ENCODE data around the gene P3H3.

Gene P3H3

DNA sequence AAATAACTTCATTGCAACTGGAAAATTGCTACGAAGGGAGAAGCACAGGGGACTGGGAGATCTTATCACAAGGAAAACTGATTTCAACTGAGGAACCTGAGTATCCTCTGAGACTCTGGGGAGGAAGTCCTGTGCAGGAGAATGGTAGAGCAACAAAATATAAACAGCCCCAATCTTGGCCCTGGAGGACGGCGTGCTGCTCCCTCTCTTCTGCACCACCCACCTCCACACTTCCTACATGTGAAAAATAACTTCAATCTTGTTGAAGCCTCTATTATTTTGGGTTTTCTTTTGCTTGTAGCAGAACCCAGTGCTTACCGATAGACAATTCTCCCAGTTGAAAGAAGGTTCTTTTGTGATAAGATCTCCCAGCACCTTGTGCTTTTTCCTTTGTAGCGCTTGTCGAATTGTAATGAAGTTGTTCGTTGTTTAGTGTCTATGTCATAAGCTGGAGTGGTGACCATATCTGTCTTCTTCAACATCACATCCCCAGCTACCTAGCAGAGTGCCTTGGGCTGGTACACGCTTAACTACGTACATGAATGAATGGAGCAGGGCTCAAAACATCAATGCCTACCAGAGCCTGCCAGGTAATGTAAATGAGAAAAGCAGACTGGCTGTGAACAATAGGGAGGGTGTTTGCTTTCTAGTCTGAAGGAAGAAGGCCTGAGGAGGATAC lies 41.7 kb upstream of the P3H3 start:
- no peaks in the 10 kb centered on the region for H3K27me3 ChIP-seq (ENCODE audit: insufficient read depth, low read depth, severe bottlenecking)
- TF ChIP-seq CTCF (IDR thresholded peaks at IDR 0.05; ENCODE audit: low read depth, low read length), result no peak
- no peaks in the 10 kb centered on the region for H3K9me3 ChIP-seq (ENCODE audit: severe bottlenecking)
- no peaks in the 10 kb centered on the region for H3K36me3 ChIP-seq
- no peak overlapping the region for H3K4me3 ChIP-seq (ENCODE audit: low read depth, low read length)
- H3K27ac ChIP-seq, result no peak overlapping the region
- DNase-seq, result no peak

GRCh38 chr12:6787309-6787708 lies 40.9 kb upstream of the P3H3 start:
- no peak overlapping the region for H3K4me3 ChIP-seq (ENCODE audit: low read depth, low read length)

DNA sequence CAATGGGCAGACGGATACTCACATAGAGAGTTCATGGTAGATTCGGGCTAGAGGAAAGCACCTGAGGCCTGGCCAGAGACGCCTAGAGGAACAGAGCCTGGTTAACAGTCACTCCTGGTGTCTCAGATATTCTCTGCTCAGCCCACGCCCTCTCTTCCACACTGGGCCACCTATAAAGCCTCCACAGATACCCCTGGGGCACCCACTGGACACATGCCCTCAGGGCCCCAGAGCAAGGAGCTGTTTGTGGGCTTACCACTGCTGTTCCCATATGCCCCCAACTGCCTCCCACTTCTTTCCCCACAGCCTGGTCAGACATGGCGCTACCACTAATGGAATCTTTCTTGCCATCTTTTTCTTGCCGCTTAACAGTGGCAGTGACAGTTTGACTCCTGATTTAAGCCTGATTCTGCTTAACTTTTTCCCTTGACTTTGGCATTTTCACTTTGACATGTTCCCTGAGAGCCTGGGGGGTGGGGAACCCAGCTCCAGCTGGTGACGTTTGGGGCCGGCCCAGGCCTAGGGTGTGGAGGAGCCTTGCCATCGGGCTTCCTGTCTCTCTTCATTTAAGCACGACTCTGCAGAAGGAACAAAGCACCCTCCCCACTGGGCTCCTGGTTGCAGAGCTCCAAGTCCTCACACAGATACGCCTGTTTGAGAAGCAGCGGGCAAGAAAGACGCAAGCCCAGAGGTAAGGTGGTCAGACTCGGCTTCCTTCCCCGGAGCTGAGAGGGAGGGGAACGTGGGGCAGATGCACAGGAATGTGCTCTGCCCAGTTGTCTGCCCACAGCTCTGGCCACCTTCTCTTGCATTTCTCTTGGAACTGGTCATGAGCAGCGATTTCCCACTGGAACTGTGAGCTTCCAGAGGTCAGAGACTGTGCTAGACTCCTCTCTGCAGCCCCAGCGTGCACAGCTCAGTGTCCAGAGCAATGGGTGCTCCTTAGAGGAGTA lies 39.0 kb upstream of the P3H3 start, which contains the start of gene CD4:
CD4 (plus strand) TSS at position 557 of the 953 bp plus-strand sequence. CDS start 10,611 bp downstream, outside the sequence.
- H3K27ac ChIP-seq, result no peak within 1 kb of the TSS
- no peaks in the 10 kb centered on the region for H3K36me3 ChIP-seq
- H3K27me3 ChIP-seq (ENCODE audit: insufficient read depth, low read depth, severe bottlenecking), result no peaks in the 10 kb centered on the region
- no peaks in the 10 kb centered on the region for H3K9me3 ChIP-seq (ENCODE audit: severe bottlenecking)
- no peak within 1 kb of the TSS for H3K4me3 ChIP-seq (ENCODE audit: low read depth, low read length)
- DNase-seq, result no peak
- no peak for TF ChIP-seq CTCF (IDR thresholded peaks at IDR 0.05; ENCODE audit: low read depth, low read length)

More at GRCh38 chr12:6787309-6787708, 40.9 kb upstream of the P3H3 start:
- H3K27ac ChIP-seq, result no peak overlapping the region
- no peak for DNase-seq
- no peaks in the 10 kb centered on the region for H3K9me3 ChIP-seq (ENCODE audit: severe bottlenecking)
- H3K27me3 ChIP-seq (ENCODE audit: insufficient read depth, low read depth, severe bottlenecking), result no peaks in the 10 kb centered on the region
- H3K36me3 ChIP-seq, result no peaks in the 10 kb centered on the region
- no peak for TF ChIP-seq CTCF (IDR thresholded peaks at IDR 0.05; ENCODE audit: low read depth, low read length)

DNA sequence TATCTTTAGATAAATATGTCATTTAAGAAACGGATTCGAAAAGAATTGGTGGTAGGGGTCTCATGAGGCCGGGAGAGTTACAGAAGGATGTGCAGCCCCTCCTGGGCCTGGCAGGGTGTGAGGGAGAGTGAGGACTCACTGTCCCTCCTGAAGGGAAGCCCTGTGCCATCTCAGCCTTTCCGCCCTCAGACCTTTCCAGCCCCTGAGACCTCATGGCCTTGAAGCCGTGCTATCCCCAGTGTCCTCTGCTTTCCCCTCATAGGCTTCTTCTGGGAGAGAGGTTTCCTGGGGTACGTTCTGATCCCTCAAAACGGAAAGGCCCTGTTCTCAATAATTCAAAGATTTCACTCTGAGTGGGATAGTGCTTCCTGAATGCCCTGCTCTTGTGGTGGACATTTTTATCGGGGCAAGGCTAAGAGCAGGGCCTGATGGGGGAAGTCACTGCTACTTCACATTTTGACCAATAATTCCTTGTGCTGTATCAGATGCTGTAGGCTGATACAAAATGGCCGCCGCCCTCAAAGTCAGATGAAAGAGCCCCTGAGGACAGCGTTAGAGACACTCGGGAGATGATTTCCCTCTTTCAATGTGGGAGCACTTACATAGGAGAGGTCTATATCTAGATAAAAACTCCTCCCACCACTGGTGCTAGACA lies 37.6 kb upstream of the P3H3 start:
- DNase-seq, result no peak
- Histone ChIP-seq H3K4me3 (ENCODE audit: low read depth, low read length) (no peak overlapping the region), H3K36me3 (no peaks in the 10 kb centered on the region), H3K9me3 (ENCODE audit: severe bottlenecking) (no peaks in the 10 kb centered on the region), H3K27me3 (ENCODE audit: insufficient read depth, low read depth, severe bottlenecking) (no peaks in the 10 kb centered on the region), H3K27ac (no peak overlapping the region)
- no peak for TF ChIP-seq CTCF (IDR thresholded peaks at IDR 0.05; ENCODE audit: low read depth, low read length)

DNA sequence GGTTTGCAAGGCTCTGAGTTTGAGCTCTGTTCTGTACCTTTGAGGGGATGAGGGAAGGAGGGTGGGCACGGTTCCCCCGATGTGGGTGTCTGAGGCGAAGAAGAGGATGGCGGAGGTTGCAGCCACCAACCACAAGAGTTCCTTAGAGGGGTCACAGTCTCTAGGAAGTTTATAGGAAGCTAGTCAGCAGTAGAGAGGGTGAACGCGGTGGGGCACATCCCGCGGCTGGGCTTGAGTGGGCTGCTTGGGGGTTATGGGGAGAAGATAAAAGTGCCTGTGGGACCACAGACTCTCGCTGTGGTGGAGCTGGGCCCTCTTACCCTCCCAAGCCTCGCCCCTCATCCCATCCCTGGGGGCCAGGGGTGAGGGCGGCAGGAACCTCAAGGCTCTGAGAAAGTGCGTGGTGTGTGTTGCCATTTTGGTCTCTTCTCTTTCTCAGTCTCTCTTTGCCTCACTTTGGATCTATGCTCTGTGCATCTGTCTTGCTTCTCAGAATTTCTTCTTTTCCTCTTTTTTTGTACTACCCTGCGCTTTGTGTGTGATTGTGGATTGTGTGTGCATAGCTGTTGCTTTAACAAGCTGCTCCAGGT lies 36.2 kb upstream of the P3H3 start:
- Histone ChIP-seq H3K4me3 (ENCODE audit: low read depth, low read length) (no peak overlapping the region), H3K27ac (no peak overlapping the region), H3K36me3 (no peaks in the 10 kb centered on the region), H3K27me3 (ENCODE audit: insufficient read depth, low read depth, severe bottlenecking) (no peaks in the 10 kb centered on the region), H3K9me3 (ENCODE audit: severe bottlenecking) (no peaks in the 10 kb centered on the region)
- no peak for TF ChIP-seq CTCF (IDR thresholded peaks at IDR 0.05; ENCODE audit: low read depth, low read length)
- DNase-seq, result no peak
